ENCODE measurements around the gene SCAMP5.

The SCAMP5 gene, protein sequence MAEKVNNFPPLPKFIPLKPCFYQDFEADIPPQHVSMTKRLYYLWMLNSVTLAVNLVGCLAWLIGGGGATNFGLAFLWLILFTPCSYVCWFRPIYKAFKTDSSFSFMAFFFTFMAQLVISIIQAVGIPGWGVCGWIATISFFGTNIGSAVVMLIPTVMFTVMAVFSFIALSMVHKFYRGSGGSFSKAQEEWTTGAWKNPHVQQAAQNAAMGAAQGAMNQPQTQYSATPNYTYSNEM

DNA sequence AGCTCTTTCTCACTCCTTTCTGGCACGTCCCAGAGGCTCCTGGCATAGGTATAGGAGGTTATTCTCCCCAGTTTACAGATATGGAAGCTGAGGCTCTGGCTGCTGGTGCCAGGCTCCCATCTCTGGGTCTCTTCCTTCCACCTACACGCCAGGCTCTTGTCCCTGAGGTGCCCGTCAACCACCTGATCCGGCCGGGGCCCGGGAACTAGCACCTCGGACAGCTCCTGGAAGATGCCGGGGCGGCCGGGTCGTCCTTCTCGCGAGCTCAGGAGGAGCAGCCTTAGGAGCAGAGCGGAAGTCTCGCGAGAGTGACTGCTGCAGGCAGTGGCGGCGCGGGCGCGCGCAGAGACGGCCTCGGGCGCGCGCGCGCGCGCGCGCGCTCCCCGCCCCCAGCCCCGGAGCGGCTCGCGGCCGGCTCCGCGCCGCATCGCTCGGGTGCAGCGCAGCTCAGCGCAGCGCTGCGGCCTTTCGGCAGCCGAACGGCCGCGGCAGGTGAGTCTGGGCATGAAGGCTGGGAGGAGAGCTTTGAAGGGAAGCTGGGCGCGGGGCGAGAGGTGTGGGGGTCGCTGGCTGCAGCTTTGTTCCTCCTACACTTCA lies at the start of gene SCAMP5:
TSS of gene SCAMP5 (plus strand) at position 382 of the 597 bp plus-strand sequence. CDS start 16,277 bp downstream, outside the sequence.
- Histone ChIP-seq H3K9ac (ENCODE audit: low read depth, low read length, poor library complexity, severe bottlenecking) (peak within 1 kb of the TSS; percentile 56), H3K27me3 (ENCODE audit: insufficient read depth, low read length, poor library complexity, severe bottlenecking) (no peaks in the 10 kb centered on the region), H3K4me2 (ENCODE audit: low read depth, low read length, poor library complexity, severe bottlenecking) (peak within 1 kb of the TSS; percentile 70), H3K4me3 (ENCODE audit: low read length, poor library complexity, severe bottlenecking) (peak within 1 kb of the TSS; percentile 74), H3K9me2 (replicated peaks; ENCODE audit: low read depth, low read length) (no peaks in the 10 kb centered on the region), H4K20me1 (ENCODE audit: insufficient read depth, low read length, poor library complexity, severe bottlenecking) (no peaks in the 10 kb centered on the region), H3K4me1 (ENCODE audit: insufficient read depth, low read length, poor library complexity, severe bottlenecking) (no peaks in the 10 kb centered on the region), H3F3A (ENCODE audit: low read depth) (no peaks in the 10 kb centered on the region), H3K9me3 (ENCODE audit: insufficient read depth, low read depth, low read length) (no peaks in the 10 kb centered on the region), H3K79me2 (ENCODE audit: insufficient read depth, low read length) (no peaks in the 10 kb centered on the region), H2AFZ (ENCODE audit: low read length) (peak within 1 kb of the TSS; percentile 72; the same call in 1 of the 2 replicates), H3K36me3 (ENCODE audit: insufficient read depth, low read length) (no peaks in the 10 kb centered on the region)
- TF ChIP-seq, protein P1, sequence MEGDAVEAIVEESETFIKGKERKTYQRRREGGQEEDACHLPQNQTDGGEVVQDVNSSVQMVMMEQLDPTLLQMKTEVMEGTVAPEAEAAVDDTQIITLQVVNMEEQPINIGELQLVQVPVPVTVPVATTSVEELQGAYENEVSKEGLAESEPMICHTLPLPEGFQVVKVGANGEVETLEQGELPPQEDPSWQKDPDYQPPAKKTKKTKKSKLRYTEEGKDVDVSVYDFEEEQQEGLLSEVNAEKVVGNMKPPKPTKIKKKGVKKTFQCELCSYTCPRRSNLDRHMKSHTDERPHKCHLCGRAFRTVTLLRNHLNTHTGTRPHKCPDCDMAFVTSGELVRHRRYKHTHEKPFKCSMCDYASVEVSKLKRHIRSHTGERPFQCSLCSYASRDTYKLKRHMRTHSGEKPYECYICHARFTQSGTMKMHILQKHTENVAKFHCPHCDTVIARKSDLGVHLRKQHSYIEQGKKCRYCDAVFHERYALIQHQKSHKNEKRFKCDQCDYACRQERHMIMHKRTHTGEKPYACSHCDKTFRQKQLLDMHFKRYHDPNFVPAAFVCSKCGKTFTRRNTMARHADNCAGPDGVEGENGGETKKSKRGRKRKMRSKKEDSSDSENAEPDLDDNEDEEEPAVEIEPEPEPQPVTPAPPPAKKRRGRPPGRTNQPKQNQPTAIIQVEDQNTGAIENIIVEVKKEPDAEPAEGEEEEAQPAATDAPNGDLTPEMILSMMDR (conservative IDR thresholded peaks at IDR 0.05; ENCODE audit: low read length) = no peak
- no peak for TF ChIP-seq EZH2phosphoT487 (IDR thresholded peaks at IDR 0.05; ENCODE audit: borderline replicate concordance)

DNA sequence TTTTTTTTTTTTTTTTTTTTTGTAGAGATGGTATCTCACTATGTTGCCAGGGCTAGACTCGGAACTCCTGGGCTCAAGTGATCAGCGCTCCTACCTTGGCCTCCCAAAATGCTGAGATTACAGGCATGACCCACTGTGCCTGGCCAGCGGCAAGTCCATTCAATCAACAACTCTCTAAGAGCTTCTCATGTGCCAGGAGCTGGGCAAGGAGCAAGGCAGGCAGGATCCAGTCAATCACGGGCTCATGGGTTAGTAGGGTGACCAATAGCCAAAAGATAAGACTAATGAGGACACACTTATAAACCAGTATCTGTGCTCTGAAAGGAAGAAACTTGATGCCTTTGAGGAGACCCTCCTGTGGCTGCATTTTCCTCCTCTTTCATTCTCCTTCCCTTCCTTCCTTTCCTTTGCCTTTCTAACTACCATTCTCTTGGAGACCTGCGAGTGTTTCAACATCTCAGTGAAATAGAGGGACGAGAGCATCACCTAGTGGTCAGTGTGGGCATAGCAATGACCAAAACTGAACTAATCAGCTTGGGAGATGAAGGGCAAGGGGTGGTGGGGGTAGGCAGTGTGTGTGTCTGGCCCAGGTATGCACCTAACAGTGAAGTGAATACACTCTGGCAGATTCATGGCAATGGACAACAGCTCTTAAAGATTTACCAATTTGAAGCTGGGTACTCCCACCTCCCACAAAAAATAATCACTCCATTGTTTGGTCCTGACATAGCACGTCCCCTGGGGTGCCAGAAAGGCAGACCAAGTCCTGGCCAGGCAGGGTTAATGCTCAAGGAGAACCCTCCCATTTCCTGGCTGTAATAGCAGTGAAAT lies 45.1 kb upstream of the SCAMP5 start:
- TF ChIP-seq EZH2phosphoT487 (IDR thresholded peaks at IDR 0.05; ENCODE audit: borderline replicate concordance) = no peak
- TF ChIP-seq, protein P1 (conservative IDR thresholded peaks at IDR 0.05; ENCODE audit: low read length) = peak; percentile 100
- Histone ChIP-seq H3K4me1 (ENCODE audit: insufficient read depth, low read length, poor library complexity, severe bottlenecking) (no peaks in the 10 kb centered on the region), H4K20me1 (ENCODE audit: insufficient read depth, low read length, poor library complexity, severe bottlenecking) (no peaks in the 10 kb centered on the region), H3K9me3 (ENCODE audit: insufficient read depth, low read depth, low read length) (no peaks in the 10 kb centered on the region), H3K9me2 (replicated peaks; ENCODE audit: low read depth, low read length) (no peaks in the 10 kb centered on the region), H3K27me3 (ENCODE audit: insufficient read depth, low read length, poor library complexity, severe bottlenecking) (no peaks in the 10 kb centered on the region), H3K4me3 (ENCODE audit: low read length, poor library complexity, severe bottlenecking) (no peak overlapping the region), H3K36me3 (ENCODE audit: insufficient read depth, low read length) (no peaks in the 10 kb centered on the region), H3K9ac (ENCODE audit: low read depth, low read length, poor library complexity, severe bottlenecking) (no peak overlapping the region), H3K79me2 (ENCODE audit: insufficient read depth, low read length) (no peaks in the 10 kb centered on the region), H2AFZ (ENCODE audit: low read length) (no peak overlapping the region), H3F3A (ENCODE audit: low read depth) (no peaks in the 10 kb centered on the region), H3K4me2 (ENCODE audit: low read depth, low read length, poor library complexity, severe bottlenecking) (no peak overlapping the region)

DNA sequence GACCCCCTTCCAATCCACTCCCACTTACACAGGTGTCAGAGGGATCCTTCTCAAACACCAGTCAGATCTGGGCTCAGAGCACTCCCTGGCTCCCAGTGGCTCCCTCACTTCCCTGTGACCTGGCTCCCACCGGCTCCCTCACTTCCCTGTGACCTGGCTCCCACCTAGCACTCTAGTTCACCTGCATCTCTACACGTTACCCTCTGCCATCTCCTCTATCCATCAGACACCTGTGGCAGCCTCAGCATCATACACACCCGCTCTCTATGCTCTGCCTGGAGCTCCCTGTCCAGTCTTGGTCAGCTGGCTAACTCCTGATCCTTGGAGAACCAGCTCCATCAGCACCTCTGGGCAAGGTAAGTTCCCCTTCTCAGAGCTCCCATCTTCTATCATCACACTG lies 44.4 kb upstream of the SCAMP5 start:
- Histone ChIP-seq H2AFZ (ENCODE audit: low read length) (no peak overlapping the region), H3K4me2 (ENCODE audit: low read depth, low read length, poor library complexity, severe bottlenecking) (no peak overlapping the region), H3K27me3 (ENCODE audit: insufficient read depth, low read length, poor library complexity, severe bottlenecking) (no peaks in the 10 kb centered on the region), H3K36me3 (ENCODE audit: insufficient read depth, low read length) (no peaks in the 10 kb centered on the region), H3K9me2 (replicated peaks; ENCODE audit: low read depth, low read length) (no peaks in the 10 kb centered on the region), H3K9ac (ENCODE audit: low read depth, low read length, poor library complexity, severe bottlenecking) (no peak overlapping the region), H3K79me2 (ENCODE audit: insufficient read depth, low read length) (no peaks in the 10 kb centered on the region), H4K20me1 (ENCODE audit: insufficient read depth, low read length, poor library complexity, severe bottlenecking) (no peaks in the 10 kb centered on the region), H3K4me3 (ENCODE audit: low read length, poor library complexity, severe bottlenecking) (no peak overlapping the region), H3K9me3 (ENCODE audit: insufficient read depth, low read depth, low read length) (no peaks in the 10 kb centered on the region), H3K4me1 (ENCODE audit: insufficient read depth, low read length, poor library complexity, severe bottlenecking) (no peaks in the 10 kb centered on the region), H3F3A (ENCODE audit: low read depth) (no peaks in the 10 kb centered on the region)
- TF ChIP-seq, protein P1 (conservative IDR thresholded peaks at IDR 0.05; ENCODE audit: low read length) = no peak
- no peak for TF ChIP-seq EZH2phosphoT487 (IDR thresholded peaks at IDR 0.05; ENCODE audit: borderline replicate concordance)
